NCI-H1930 (cell line): ENCODE measurements around the gene PPP2R1B.
"Not testable (repeated sequence)": the region's sequence is repeated elsewhere in the genome, so short reads cannot be mapped to it uniquely, and the experiment has no call there.

ENCODE experiments used
- DNase-seq, 2 experiments: peaks; one replicate each; lab custom pipeline; 2025; lab: John Stamatoyannopoulos, UW

Gene PPP2R1B

DNA sequence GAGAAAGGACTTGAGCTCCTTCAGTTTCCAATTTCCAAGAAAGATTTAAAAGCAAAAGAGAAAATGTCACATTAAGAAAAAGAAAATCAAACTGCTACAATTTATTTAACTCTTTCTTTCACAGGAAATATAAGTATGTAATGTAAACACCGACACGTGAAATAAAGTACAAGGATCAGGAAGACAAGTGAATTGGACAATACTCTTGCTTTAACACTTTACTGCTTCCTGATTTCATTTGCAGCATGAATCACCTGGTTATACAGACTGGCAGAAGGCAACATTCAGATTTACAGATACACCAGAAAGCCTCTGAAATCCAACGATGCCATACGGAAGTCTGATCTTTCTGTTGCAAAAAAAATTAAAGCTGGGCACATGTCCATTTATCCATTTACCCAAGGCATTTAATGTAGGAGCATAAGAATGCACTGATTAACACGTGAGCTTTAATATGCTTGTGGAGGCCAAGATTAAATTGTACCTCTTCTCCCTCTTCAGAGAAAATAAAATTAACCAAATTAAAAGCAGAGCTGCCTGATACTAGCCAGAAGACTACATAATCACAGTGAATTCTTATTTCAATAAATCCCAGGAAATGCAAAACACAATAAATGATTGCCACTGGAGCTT is 16.0 kb upstream of the PPP2R1B start:
- DNase-seq = no peak

DNA sequence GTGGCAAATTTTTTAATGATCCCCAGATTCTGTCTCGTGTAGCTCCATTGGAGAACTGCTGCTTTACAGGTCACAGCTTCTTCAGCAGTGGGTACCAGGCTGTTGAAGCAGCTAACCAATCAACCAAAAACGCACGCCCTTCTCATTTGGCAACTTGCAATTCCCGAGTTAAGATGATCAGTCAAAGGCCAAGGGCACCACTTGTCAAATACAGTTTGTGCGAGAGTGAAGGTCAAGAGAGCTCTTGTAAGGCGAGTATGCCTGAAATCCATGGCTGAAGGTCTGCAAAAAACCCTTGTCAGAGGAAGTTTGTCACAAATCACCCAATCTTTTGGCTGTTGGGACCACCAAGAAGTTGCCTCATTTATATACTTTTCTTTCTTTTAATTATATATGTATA is 12.9 kb upstream of the PPP2R1B start:
- no peak for DNase-seq

DNA sequence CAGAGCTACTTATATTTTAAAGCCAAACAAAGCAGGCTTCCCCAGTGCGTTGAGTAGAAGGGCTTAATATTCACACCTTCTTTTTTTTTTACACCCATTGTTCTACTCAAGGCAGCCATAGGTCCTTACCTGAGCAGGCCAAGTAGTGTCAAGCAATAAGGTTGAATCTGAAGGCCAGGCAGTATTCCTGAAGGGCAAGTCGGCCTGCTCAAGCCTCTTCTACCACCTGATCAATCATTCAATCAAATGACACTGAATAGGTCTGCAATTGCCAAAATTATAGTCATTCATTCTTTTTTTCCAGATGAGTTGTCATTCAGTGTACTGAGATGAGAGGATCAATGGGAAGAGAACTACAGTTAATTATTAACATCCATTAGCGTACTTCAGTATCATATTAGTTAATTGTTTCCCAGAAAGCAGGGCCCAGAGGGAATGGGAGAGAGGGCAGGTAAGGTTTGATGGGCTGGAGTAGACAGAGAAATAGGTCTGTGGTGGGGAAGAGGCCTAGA is 11.9 kb upstream of the PPP2R1B start:
- no peak for DNase-seq

DNA sequence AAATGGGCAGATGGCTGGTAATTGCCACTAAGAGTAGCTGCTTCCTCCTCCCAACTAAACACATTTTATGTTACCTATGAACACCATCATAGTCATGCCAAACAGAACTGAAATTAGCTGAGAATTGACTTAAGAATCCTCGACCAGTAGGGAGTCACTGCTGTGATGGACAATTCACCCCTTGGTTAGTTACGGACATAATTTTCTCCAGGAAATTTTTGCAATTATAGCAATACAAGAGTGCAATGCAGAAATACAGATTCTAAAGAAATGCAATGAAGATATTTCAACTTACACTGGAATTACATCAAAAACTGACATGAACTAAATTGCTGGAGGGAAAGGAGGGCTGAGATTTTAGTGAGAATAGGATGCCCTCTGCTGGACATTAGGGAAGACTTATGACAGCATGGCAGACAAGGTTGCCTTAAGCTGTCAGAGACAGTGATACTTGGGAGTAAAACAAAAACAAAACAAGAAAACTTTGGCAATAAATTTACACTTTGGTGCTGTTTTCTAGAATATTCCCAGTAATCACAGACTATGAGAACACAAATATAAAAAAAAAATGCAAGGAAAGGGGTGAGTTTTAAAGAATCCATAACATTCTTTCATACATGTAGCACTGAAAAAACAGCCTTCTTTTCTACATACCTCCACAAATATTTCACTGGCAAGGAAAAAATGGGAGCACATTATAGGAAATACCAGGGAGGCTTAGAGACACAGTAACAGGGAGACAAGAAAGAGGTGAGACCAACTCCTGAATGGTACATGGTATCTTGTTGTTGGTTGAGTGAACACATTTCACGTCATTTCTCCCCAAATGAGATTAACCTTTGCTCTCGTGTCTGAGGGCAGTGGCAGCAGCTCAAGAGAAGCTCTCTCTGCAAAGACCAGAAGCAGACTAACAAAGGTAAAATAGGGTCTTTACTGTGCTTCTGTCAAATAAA is 11.2 kb upstream of the PPP2R1B start:
- DNase-seq = peak; percentile 33 to 55

DNA sequence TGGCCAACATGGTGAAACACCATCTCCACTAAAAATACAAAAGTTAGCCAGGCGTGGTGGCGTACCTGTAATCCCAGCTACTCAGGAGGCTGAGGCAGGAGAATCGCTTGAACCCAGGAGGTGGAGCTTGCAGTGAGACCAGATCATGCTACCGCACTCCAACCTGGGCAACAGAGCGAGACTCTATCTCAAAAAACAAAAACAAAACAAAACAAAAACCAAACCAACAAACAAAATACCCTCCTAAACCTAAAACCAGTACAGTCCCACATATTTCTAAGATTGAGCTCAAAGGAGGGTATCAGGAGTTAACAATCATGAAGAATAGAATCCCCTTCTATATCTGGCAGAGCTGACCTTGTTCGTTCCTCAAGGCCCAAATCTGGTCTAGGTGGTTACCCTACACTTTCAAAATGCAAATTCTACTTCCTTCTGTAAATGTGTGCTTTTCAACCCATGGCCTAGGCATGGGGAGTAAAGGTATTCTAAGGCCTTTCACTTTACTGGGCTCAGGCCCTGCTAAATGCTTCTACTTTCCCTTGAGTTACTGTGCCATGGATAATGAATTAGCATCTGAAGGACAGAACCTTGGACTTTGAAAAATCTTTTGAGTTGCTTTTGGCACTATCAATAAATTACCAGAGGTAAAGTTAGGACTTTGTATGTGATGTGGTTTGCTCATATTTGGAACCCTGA is 10.4 kb upstream of the PPP2R1B start:
- DNase-seq = no peak

DNA sequence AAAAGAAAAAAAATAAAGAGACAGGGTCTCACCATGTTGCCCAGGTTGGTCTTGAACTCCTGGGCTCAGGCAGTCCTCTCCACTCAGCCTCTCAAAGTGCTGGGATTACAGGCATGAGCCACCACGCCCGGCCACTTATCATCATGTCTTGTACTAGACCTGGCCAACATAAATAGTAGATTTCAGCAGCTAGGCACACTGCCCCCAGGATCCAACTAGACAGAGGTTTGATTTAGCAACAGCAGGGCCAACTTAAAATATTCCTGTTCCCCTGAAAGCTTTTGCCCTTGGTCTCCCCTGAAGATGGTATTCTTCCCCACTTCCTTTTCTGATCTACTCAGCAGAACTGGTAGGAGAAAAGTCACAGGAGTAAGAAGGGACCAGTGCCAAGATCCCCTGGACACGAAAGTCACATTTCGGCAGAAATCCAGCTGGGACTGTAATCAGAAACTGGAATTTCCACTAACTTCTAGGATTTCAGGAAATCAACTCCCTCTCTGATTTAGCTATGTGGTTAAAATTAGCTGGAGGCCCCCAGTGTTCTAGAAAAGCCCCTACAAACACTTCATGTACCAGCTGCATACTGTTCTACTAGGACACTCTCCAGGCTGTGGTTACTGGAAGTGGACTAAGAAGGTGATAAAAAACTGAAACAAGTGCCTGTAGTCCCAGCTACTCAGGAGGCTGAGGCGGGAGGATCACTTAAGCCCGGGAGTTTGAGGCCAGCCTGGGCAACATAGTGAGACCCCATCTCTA is 8.9 kb upstream of the PPP2R1B start:
- no peak for DNase-seq

DNA sequence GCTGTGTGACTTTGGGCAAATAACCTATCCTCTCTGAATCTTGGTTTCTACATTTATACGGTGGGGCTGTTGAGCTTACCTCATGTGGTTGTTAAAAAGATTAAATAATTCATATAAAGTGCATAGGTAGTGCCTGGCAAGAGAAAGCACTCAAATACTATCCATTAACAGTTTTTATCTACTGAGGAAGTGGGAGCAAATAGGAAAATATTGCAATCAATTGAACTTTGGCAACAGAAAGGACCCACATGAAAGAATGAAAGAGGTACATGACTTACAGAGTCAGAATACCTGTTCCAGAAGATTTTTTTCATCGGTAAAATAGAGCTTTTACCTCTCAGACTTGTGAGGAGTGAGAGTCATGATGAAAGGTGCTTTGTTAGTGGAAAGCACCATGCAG is 6.3 kb upstream of the PPP2R1B start:
- no peak for DNase-seq

DNA sequence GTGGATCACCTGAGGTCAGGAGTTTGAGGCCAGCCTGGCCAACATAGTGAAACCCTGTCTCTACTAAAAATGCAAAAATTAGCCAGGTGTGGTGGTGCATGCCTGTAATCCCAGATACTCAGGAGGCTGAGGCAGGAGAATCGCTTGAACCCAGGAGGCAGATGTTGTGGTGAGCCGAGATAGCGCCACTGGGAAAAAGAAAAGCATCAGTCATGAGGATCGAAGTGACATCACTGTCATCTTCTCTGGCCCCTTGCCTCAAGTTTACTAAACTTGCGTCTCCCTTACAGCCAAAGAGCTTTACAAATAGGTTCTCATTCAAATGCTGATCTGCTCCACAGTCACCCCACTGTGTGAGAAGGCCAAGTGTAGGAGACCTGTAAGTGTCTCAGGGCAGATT is 5.0 kb upstream of the PPP2R1B start:
- not testable (repeated sequence) for DNase-seq

DNA sequence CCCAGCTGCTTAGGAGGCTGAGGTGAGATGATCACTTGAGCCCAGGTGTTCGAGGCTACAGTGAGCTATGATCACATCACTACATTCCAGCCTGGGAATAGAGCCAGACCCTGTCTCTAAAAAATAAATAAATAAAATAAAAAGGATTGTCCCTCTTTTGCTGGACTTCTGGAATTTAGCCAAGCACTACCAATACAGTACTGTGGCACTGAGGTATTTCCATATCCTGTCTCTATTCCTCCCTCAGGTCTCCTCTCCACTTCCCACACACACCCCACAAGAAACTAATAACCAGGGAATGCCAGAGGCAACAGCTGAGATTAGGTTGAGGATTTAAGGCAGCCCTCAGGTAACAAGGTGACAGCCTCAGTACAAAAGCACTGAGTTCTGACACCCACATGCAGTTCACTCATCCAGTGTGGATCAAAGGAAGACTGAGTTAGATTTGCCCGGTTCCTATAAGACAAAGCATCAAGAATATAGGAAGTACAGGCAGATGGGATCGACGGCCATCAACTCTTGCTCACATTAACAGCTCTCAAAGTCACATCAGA is 4.5 kb upstream of the PPP2R1B start:
- DNase-seq = no peak

DNA sequence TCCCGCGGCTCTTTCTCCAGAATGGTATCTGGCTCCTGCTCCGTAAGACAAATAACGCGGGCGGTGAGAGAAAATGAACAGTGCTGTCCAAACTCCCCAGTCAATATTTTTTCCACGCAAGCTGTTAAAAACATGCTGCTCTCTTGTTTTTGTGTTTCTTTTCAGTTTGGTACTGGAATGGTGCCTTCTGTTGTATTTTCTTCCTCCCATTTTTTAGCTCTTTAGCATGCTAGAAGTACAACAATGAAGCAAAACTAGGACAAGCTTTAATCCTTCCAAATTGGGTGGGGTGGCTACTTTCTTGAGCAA is 599 bp upstream of the PPP2R1B start:
- DNase-seq = no peak

DNA sequence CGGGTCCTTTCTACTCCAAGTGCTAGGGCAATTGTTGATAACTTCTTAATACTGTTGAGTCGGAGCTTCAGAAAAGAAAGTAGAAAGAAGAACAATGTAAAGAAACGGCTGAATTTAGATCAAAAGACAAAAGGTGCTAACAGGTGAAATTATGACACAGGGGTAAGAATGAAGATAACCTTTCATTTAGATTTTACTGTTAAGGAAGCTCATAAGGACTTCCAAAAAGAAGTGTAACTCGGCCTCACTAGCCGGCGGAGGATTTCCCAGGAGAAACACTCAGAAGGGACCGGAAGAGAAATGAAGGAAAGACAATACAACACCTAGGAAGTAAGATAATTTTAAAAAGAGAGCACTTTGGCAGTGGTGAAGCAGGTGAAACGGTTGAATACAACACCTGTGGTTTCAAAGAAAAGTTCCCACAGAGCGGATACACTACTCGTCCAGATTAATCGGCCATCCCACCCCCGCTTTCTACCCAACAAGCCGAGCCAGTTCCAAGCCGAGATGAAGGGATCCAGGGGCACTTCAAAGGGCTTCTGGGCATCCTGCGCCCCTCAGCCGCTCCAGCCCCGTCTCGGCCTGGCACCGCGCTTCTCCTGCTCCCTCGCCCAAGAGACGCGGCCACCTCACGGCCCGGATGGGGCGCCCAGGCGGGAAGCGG is 737 bp downstream of the PPP2R1B start:
- DNase-seq = no peak

DNA sequence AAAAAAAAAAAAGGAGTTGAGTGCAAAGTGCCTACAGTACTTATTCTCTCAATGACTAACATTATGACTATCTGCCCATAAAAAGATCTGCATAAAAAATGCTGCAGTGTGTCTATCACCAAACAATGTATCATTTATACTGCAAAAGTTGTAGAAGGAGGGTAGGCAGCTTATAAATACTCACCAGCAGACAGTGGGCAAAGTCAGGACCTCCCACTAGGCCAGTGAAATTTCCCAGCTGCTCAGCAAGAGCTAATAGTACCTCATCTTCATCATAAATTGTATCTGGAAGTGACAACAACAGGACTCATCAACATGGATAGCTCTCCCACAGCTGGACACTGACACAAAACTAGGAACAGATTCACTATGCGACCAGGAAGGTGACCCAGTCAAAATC is 1.6 kb downstream of the PPP2R1B start:
- DNase-seq = no peak

DNA sequence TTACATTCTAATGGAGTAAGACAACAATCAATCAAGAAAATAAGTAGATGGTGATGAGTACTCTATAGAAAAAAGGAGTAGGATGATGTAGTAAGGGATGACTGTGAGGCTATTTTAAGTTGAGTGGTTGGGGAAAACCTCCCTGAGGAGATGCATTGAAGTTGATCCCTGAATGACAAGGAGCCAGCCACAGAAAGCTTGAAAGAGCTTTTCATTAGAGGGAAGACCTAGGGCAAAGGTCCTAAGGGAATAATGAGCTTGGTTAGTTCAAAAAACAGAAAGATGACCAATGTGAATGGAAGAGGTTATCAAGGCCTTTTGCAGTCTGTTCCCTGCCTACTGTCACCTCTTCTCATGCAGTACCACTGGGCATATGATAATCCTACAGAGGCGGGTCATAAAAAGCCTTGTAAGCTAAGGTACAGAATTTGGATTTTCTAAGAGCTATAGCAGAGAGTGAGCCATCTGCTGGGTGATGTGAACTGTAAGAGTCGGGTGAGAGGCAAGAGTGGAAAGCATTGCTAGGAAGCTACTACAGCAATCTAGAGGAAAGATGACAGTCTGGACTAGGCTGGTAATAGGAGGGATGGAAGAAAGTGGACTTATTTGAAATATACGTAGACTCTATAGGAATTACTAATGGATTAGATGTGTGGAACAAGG is 3.1 kb downstream of the PPP2R1B start:
- DNase-seq = no peak

DNA sequence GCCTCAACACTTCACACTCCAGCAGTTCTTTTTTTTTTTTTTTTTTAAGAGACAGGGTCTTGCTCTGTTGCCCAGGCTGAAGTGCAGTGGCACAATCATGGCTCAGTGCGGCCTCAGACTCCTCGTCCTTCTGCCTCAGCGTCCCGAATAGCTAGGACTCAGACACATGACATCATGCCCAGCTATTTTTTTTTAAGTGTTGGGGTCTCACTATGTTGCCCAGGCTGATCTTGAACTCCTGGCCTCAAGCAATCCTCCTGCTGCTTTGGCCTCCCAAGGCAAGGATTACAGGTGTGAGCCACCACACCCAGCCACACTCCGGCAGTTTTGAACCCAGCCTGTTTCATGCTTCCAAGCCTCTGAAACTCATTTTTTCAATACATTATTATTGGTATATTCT is 3.7 kb downstream of the PPP2R1B start:
- DNase-seq = no peak

DNA sequence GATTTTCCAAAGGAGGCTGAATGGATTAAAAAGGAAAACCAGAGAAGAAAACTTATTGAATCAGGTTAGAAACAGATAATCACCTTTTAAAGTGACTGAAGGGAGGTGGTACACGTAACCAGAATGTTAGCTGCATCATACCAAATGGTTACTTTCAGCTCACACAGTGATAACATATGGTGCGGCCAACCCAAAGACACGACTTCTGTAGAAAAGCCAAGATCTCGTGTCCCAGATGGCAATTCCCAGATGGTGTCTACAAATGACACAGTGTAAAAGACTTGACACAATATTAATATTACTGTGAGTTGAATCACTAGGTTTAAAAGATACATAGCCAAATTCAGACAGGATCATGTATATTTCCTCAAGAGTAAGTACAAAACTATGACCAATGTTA is 5.2 kb downstream of the PPP2R1B start:
- DNase-seq = no peak

DNA sequence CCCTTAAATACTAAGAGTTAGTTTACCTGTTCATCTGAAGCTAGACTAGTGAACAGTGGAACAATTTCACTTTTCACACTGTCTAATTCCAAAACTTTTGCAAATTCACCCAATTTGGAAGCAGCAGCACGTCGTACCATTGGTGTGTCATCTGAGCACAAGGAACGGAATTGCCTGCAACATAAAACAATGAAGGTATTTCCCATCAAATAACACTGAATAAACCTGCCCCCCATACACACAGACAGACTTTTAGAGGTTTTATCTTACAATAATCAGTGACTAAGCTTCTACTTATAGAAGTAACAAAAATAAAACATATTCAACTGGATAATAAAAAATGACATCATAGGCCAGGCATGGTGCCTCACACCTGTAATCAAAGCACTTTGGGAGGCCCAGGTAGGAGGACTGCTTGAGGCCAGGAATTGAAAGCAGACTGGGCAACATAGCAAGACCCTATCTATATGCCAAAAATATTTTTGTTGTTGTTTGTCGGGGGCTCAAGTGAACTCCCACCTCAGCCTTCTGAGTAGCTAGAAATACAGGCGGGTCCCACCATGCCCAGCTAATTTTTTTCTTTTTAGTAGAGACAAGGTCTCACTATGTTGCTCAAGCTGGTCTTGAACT is 6.3 kb downstream of the PPP2R1B start:
- DNase-seq = no peak

DNA sequence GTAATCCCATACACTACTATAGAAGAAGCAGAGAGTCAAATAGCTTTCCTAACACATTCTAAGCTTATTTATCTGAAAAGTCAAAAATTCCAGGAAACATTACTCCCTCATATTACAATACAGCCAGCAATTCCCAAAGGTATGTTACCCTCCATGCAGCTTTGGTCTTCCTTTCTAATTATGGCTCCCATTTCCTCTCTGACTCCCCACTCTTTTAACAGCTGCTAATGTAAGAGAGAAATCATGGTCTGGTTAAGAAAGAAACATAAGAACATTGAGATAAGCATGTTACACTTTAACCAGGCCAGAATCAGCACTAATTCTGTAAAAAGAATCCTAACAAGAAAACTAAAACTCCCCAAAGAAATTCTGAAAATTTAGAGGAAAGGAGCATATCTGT is 6.8 kb downstream of the PPP2R1B start:
- DNase-seq = no peak

DNA sequence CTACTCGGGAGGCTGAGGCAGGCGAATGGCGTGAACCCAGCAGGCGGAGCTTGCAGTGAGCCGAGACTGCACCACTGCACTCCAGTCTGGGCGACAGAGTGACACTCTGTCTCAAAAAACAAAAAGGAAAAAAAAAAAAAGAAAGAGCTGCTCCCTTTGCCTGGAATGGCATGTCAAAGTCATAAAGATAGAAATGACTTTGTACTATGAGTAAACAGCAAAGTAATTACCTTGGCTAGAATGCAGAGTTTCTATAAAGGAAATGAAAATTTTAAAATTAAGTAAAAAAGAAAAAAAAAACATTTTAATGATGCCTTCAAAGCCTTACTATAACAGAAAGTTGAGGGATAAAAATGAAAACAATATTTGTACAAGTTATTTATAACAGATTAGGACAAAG is 10.1 kb downstream of the PPP2R1B start:
- no peak for DNase-seq

DNA sequence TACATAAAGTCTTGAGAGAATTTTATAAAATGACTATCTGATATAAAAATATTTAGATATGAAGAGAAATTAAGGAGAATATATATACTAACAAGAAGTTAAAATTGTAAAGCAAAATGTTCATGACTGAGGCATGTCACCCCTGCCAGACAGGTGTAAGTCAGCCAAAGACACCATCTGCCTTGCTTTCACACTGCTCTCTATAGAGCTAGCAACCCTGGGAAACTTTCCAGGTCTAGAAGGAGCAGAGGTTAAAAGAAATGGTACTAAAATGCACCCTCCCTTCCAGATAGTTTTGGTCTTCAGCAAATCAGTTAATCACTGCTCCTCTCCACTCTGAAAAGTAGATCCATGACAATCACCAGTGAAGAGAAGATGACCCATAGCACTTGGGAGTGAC is 16.5 kb downstream of the PPP2R1B start:
- DNase-seq = no peak
